Nephron (organoid): ENCODE measurements around the gene AUH.

Experiments used
- H3K27ac Mint-ChIP-seq, 3 experiments: 2 replicates each; pipeline ENCODE4 v1.8.0; 2020; ENCODE audit warnings: mixed read lengths in 3 of 3, mild to moderate bottlenecking in 2 of 3, moderate library complexity in 1 of 3
- H3K27me3 Mint-ChIP-seq: 2 replicates; pipeline ENCODE4 v1.8.0; 2021; ENCODE audit warnings: low read depth, mild to moderate bottlenecking, moderate library complexity, mixed read lengths
- H3K36me3 Mint-ChIP-seq: 2 replicates; pipeline ENCODE4 v1.8.0; 2020; ENCODE audit warnings: low read depth, mixed read lengths
- H3K4me1 Mint-ChIP-seq: 2 replicates; pipeline ENCODE4 v1.8.0; 2020; ENCODE audit warnings: mixed read lengths
- H3K4me3 Mint-ChIP-seq, 3 experiments: 2 replicates each; pipeline ENCODE4 v1.8.0; 2020; ENCODE audit warnings: mild to moderate bottlenecking in 3 of 3, mixed read lengths in 3 of 3, moderate library complexity in 2 of 3
- H3K9me3 Mint-ChIP-seq: 2 replicates; pipeline ENCODE4 v1.8.0; 2020; ENCODE audit warnings: mixed read lengths
- CTCF ChIP-seq, 3 experiments: fragments of 200-600 bp; sonication (generic); IDR thresholded peaks; one replicate each; pipeline ENCODE4 v1.5.0; 2021; ENCODE audit warnings: antibody characterized with exemption in 3 of 3; ENCODE audit not compliant: unreplicated experiment in 3 of 3

Gene AUH

GRCh38 chr9:91180240-91180929 lies 181.3 kb downstream of the AUH start:
- H3K27me3 Mint-ChIP-seq, result peaks cover 4% of the 10 kb centered on the region
- no peak overlapping the region for H3K27ac Mint-ChIP-seq

GRCh38 chr9:91179237-91180138 lies 182.2 kb downstream of the AUH start:
- no peak for TF ChIP-seq CTCF (IDR thresholded peaks at IDR 0.05; ENCODE audit: unreplicated experiment in 3 of 3)
- Mint-ChIP-seq H3K4me3 (no peak overlapping the region), H3K4me1 (peaks cover 6% of the 10 kb centered on the region), H3K27me3 (peaks cover 8% of the 10 kb centered on the region), H3K27ac (no peak overlapping the region), H3K9me3 (no peaks in the 10 kb centered on the region), H3K36me3 (no peaks in the 10 kb centered on the region)

More at GRCh38 chr9:91180240-91180929, 181.3 kb downstream of the AUH start:
- no peak for TF ChIP-seq CTCF (IDR thresholded peaks at IDR 0.05; ENCODE audit: unreplicated experiment in 3 of 3)
- peaks cover 6% of the 10 kb centered on the region for H3K4me1 Mint-ChIP-seq
- no peaks in the 10 kb centered on the region for H3K9me3 Mint-ChIP-seq
- no peak overlapping the region for H3K4me3 Mint-ChIP-seq
- H3K36me3 Mint-ChIP-seq, result no peaks in the 10 kb centered on the region

- no peaks in the 10 kb centered on the region for H3K9me3 Mint-ChIP-seq
- H3K27me3 Mint-ChIP-seq, result peaks cover 8% of the 10 kb centered on the region
- no peak for TF ChIP-seq CTCF (IDR thresholded peaks at IDR 0.05; ENCODE audit: unreplicated experiment in 3 of 3)
- H3K4me1 Mint-ChIP-seq, result peaks cover 6% of the 10 kb centered on the region
- H3K4me3 Mint-ChIP-seq, result no peak overlapping the region
- no peaks in the 10 kb centered on the region for H3K36me3 Mint-ChIP-seq
- H3K27ac Mint-ChIP-seq, result no peak overlapping the region
Observed at GRCh38 chr9:91178281-91179236, 183.2 kb downstream of the AUH start.

GRCh38 chr9:91177661-91178280 lies 183.9 kb downstream of the AUH start:
- Mint-ChIP-seq H3K4me1 (peaks cover 3% of the 10 kb centered on the region), H3K4me3 (no peak overlapping the region), H3K27me3 (peaks cover 8% of the 10 kb centered on the region), H3K9me3 (peaks cover 1% of the 10 kb centered on the region), H3K36me3 (no peaks in the 10 kb centered on the region), H3K27ac (no peak overlapping the region)
- TF ChIP-seq CTCF (IDR thresholded peaks at IDR 0.05; ENCODE audit: unreplicated experiment in 3 of 3), result no peak

GRCh38 chr9:91177081-91177480 lies 184.6 kb downstream of the AUH start:
- Mint-ChIP-seq H3K27me3 (peaks cover 8% of the 10 kb centered on the region), H3K4me1 (no peaks in the 10 kb centered on the region), H3K27ac (no peak overlapping the region), H3K36me3 (no peaks in the 10 kb centered on the region), H3K4me3 (no peak overlapping the region), H3K9me3 (peaks cover 8% of the 10 kb centered on the region)
- no peak for TF ChIP-seq CTCF (IDR thresholded peaks at IDR 0.05; ENCODE audit: unreplicated experiment in 3 of 3)
